HT-29 (cell line): ENCODE results near the gene EXOC7. TPM values are rescaled to one million over a fixed set of nuclear protein-coding genes. Genes with fewer than 3 reads are reported as not detected.
A peak's percentile ranks its signal among the peaks of the same experiment; 100 is the strongest.

Experiments used
- DNase-seq: peaks from one replicate; pipeline ENCODE4 v3.0.0-alpha.2; 2015; ENCODE audit warnings: low spot score
- total RNA-seq: library from RNA; depleted of rRNA; stranded (reverse); fragments of >200 nt; shearing (Covaris generic); gene quantifications from 2 replicates; pipeline ENCODE4 v1.2.3, GENCODE V29; 2014; rRNA removed

The EXOC7 gene
- 97.6 and 99.4 TPM in 2 replicates for total RNA-seq

GRCh38 chr17:76103274-76104139 is at the start of gene EXOC7:
Gene EXOC7, minus strand, starts transcription at chr17:76103787. Its CDS starts 95 bp downstream, at chr17:76103692.
- DNase-seq = peak; percentile 91

GRCh38 chr17:76153202-76153601 is 49.6 kb upstream of the EXOC7 start:
- DNase-seq = no peak

- no peak for DNase-seq
Observed at GRCh38 chr17:76152591-76152990, 49.0 kb upstream of the EXOC7 start.

GRCh38 chr17:76151896-76152454 is 48.4 kb upstream of the EXOC7 start:
- DNase-seq = no peak

- no peak for DNase-seq
Observed at GRCh38 chr17:76150712-76151622, 47.4 kb upstream of the EXOC7 start.

- no peak for DNase-seq
Observed at GRCh38 chr17:76149214-76149613, 45.6 kb upstream of the EXOC7 start.

GRCh38 chr17:76148015-76148326 is 44.4 kb upstream of the EXOC7 start:
- no peak for DNase-seq

- DNase-seq = peak; percentile 38
Observed at GRCh38 chr17:76147211-76148014, 43.8 kb upstream of the EXOC7 start.

GRCh38 chr17:76146053-76146851 is 42.7 kb upstream of the EXOC7 start:
- DNase-seq = no peak

GRCh38 chr17:76145231-76146052 is 41.9 kb upstream of the EXOC7 start:
- DNase-seq = no peak

- no peak for DNase-seq
Observed at GRCh38 chr17:76142585-76143041, 39.0 kb upstream of the EXOC7 start.

- no peak for DNase-seq
Observed at GRCh38 chr17:76142039-76142584, 38.5 kb upstream of the EXOC7 start.

GRCh38 chr17:76141212-76142038 is 37.8 kb upstream of the EXOC7 start, which contains the start of gene FOXJ1:
Gene FOXJ1, minus strand, starts transcription at chr17:76141245. Its CDS starts 850 bp downstream, at chr17:76140395.
- DNase-seq = peak; percentile 95

- no peak for DNase-seq
Observed at GRCh38 chr17:76140661-76141211, 37.1 kb upstream of the EXOC7 start.

- DNase-seq = no peak
Observed at GRCh38 chr17:76139801-76140660, 36.4 kb upstream of the EXOC7 start.

GRCh38 chr17:76138896-76139752 is 35.5 kb upstream of the EXOC7 start:
- DNase-seq = no peak
